ENCODE data around the gene CSF3R. TPM values are rescaled to one million over a fixed set of nuclear protein-coding genes. Genes with fewer than 3 reads are reported as not detected.

CSF3R gene
- polyA plus RNA-seq, 1 donor from 2014 or later = not detected

Small RNA genes lying within 50 kb of the gene (small RNA-seq; reads per million reads assigned to genes)
- gene SNORA63C = 48.5 to 74.8 (median 58.9) reads per million in 3 experiments

Other genes starting within 250 kb of the CSF3R start
- gene SH3D21, start 176.5 kb downstream of the CSF3R start, polyA plus RNA-seq = 2.6 and 2.8 TPM in 2 replicates
- gene EVA1B, start 159.3 kb downstream of the CSF3R start, polyA plus RNA-seq = 0.25 and 2.1 TPM in 2 replicates
- 8.4 and 10.5 TPM in 2 replicates for gene STK40, start 97.0 kb downstream of the CSF3R start, polyA plus RNA-seq
- gene LSM10, start 85.0 kb downstream of the CSF3R start, polyA plus RNA-seq = 1.3 and 3.2 TPM in 2 replicates
- gene OSCP1, start 32.5 kb downstream of the CSF3R start, polyA plus RNA-seq = 16.2 and 20.7 TPM in 2 replicates
- 64.7 and 65.6 TPM in 2 replicates for gene MRPS15, start 18.5 kb downstream of the CSF3R start, polyA plus RNA-seq